ENCODE data around the gene ZBTB38. TPM values are rescaled to one million over a fixed set of nuclear protein-coding genes. Genes with fewer than 3 reads are reported as not detected.

The ZBTB38 gene
- total and polyA plus RNA-seq, 8 donors = 5.7 to 46.8 (median 30.9) TPM

DNA sequence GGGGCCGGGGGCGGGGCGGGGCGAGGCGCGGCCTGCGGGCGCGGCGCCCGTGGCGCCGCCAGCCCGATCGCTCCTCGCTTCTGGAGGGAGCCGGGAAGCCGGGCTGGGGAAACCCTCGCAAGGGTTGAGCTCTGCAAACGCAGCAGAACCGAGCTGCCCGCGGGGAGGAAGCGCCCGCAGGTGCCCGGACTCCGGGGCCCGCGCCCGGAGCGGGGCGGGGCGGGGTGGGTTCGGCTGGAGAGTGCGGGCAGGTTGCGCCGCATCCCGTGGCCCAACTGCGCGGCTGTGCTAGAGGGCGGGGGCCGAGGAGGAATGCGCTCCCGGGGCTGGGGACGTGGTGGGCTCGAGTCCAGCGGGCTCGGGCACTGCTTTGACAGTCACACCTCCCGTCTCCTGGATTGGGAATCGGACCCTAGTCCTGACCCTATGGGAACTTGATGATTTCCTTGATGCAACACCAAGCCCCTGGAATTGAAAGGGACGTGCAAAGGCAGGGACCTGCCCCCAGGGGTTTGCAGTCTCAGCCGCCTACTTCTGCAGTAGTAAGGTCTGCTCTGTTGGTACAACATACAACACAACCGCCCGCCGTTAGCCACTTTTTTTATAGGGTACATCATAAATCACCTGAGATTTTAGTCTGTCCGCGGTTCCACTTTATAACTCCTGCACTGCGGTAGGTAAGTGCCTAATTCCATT, 34.3 kb downstream of the ZBTB38 start:
- no peak for FAIRE-seq
- Histone ChIP-seq H3K9me3 (no peaks in the 10 kb centered on the region), H3K27ac (peak overlapping the region; percentile 90 to 97 (median 94)), H3K4me3 (peak overlapping the region; percentile 45 to 73 (median 70)), H3K4me1 (peaks cover 16 to 31% (median 28%) of the 10 kb centered on the region in 3 donors), H3K36me3 (peaks cover 0 to 22% (median 0%) of the 10 kb centered on the region in 3 donors), H3K27me3 (no peaks in the 10 kb centered on the region)
- ATAC-seq = peak; percentile 61 to 79 (median 78)
- intact Hi-C loops (cut with DNase I) = no loop called here
- peak; percentile 67 to 88 (median 75) for DNase-seq
- 0 to 1% methylated on average over 49 to 58 of the region's 58 CpGs for WGBS, 2 donors
- TF ChIP-seq, protein P1, sequence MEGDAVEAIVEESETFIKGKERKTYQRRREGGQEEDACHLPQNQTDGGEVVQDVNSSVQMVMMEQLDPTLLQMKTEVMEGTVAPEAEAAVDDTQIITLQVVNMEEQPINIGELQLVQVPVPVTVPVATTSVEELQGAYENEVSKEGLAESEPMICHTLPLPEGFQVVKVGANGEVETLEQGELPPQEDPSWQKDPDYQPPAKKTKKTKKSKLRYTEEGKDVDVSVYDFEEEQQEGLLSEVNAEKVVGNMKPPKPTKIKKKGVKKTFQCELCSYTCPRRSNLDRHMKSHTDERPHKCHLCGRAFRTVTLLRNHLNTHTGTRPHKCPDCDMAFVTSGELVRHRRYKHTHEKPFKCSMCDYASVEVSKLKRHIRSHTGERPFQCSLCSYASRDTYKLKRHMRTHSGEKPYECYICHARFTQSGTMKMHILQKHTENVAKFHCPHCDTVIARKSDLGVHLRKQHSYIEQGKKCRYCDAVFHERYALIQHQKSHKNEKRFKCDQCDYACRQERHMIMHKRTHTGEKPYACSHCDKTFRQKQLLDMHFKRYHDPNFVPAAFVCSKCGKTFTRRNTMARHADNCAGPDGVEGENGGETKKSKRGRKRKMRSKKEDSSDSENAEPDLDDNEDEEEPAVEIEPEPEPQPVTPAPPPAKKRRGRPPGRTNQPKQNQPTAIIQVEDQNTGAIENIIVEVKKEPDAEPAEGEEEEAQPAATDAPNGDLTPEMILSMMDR (IDR thresholded peaks at IDR 0.05) = no peak

DNA sequence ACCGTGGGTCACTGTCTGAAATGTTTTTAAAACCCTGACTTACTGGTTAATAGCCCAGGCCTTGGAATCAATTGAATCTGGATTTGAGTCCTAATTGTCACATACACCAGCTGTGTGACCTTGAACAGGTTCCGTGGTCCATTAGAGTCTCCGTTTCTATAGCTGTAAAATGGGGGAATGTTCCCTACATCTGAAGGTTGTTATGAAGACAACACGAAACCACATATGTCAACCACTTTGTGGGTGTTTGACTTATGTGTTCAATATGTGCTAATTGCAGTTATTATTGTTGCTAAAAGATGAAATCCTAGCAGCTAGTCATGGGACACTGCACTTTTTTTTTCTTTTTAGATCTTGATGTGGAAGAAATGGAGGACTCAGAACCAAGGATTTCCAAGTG, 35.3 kb downstream of the ZBTB38 start:
- FAIRE-seq = no peak
- Histone ChIP-seq H3K27ac (peak overlapping the region in 2 of 4 donors; percentile 95 to 97), H3K4me1 (peaks cover 19 to 37% (median 32%) of the 10 kb centered on the region in 3 donors), H3K27me3 (no peaks in the 10 kb centered on the region), H3K36me3 (peaks cover 0 to 26% (median 0%) of the 10 kb centered on the region in 3 donors), H3K9me3 (no peaks in the 10 kb centered on the region), H3K4me3 (peak overlapping the region in 3 of 4 donors; percentile 69 to 73 (median 72))
- DNase-seq = no peak
- TF ChIP-seq, protein P1 (IDR thresholded peaks at IDR 0.05) = no peak
- WGBS, 2 donors = 20 to 25% methylated on average over 4 of the region's 4 CpGs
- intact Hi-C loops (cut with DNase I) = no loop called here
- ATAC-seq = no peak

DNA sequence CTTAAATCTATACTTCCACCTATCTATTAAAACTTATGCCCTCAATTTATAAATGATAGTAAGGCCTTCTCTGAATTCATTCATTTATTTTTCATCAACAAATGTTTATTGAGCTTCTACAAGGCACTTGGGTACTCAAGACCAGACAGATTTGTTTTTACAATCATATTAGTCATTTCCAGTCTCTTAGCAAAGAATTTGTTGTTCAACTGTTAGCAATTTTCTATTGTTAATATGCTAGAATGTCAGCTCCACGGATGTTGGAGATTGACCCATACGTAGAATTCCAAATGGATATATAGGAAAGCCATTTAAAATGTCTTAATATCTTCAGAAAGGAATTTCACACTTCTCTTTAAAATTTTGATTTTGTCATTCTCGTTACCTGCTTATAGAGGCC, 36.7 kb downstream of the ZBTB38 start:
- Histone ChIP-seq H3K4me3 (no peak overlapping the region), H3K27ac (no peak overlapping the region), H3K4me1 (peaks cover 33 to 49% (median 44%) of the 10 kb centered on the region in 3 donors), H3K36me3 (peaks cover 0 to 26% (median 0%) of the 10 kb centered on the region in 3 donors), H3K9me3 (no peaks in the 10 kb centered on the region), H3K27me3 (no peaks in the 10 kb centered on the region)
- FAIRE-seq (no peak), ATAC-seq (no peak), DNase-seq (no peak)
- 94 to 96% methylated on average over 3 of the region's 3 CpGs for WGBS, 2 donors
- TF ChIP-seq, protein P1 (IDR thresholded peaks at IDR 0.05) = no peak
- intact Hi-C loops (cut with DNase I) = no loop called here

DNA sequence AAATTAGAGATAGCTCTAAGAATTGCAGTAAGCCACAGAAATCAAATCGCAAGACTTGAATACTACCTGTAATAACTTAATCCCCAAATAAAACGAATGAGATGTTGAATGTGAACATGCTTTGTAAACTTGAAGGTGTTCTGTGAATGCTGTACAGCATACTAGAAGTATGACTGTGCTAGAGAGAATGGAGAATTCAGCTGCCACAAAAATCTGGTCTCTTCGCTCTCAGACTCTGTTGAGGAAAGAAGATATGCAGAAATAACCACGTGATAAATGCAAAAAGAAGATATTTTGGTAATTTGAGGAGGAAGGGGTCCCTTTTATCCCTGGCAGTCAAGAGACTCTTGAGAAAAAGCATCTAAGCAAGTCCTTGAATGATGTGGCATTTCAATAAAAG, 37.3 kb downstream of the ZBTB38 start:
- no peak for ATAC-seq
- H3K4me3 ChIP-seq = no peak overlapping the region
- no peaks in the 10 kb centered on the region for H3K9me3 ChIP-seq
- peaks cover 0 to 26% (median 0%) of the 10 kb centered on the region in 3 donors for H3K36me3 ChIP-seq
- TF ChIP-seq, protein P1 (IDR thresholded peaks at IDR 0.05) = no peak
- H3K4me1 ChIP-seq = peaks cover 33 to 49% (median 44%) of the 10 kb centered on the region in 3 donors
- no peak for FAIRE-seq
- no peak overlapping the region for H3K27ac ChIP-seq
- DNase-seq = no peak
- 88 to 95% methylated on average over 4 of the region's 4 CpGs for WGBS, 2 donors
- no peaks in the 10 kb centered on the region for H3K27me3 ChIP-seq
- intact Hi-C loops (cut with DNase I) = no loop called here

DNA sequence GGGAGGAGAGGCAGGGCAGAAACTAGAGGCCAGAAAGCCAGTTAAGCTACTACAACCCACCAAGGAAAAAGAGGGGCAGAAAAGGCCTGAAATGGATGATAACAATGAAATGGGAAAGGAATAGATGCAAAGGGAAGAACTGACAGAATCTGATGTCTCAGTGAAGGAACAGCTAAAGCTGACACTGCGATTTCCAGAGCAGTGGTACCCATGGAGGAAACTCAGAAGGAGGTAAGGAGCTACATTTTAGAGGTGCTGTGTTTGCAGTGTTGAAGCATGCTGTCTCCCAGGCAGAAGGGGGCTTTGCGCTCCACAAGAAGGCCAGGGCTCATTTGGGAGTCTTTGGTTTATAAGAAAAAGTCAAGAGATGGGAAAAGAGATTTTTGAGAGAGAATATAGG, 38.0 kb downstream of the ZBTB38 start:
- Histone ChIP-seq H3K4me3 (no peak overlapping the region), H3K27ac (peak overlapping the region in 3 of 4 donors; percentile 3 to 39 (median 17)), H3K27me3 (no peaks in the 10 kb centered on the region), H3K4me1 (peaks cover 33 to 49% (median 44%) of the 10 kb centered on the region in 3 donors), H3K36me3 (peaks cover 0 to 26% (median 0%) of the 10 kb centered on the region in 3 donors), H3K9me3 (no peaks in the 10 kb centered on the region)
- intact Hi-C loops (cut with DNase I) = no loop called here
- WGBS, 2 donors = 92 to 100% methylated on average over 2 of the region's 2 CpGs
- DNase-seq (no peak), ATAC-seq (no peak), FAIRE-seq (no peak)
- TF ChIP-seq, protein P1 (IDR thresholded peaks at IDR 0.05) = no peak
